WTC11 (cell line): ENCODE measurements around the gene TMEM178B. TPM values are rescaled to one million over a fixed set of nuclear protein-coding genes. Genes with fewer than 3 reads are reported as not detected.

Experiments used
- ATAC-seq: fragments of 200-7000 bp; cut with Tn5 transposase; 2 replicates; pipeline ENCODE4 v1.10.0; 2021; ENCODE audit warnings: mild to moderate bottlenecking, moderate library complexity
- CTCF ChIA-PET: fragments of 300-600 bp; sonication (Branson Sonifier 250); formaldehyde crosslinking; loops from one replicate; lab custom pipeline; 2021; ENCODE audit warnings: antibody characterized with exemption; lab: Charles Lee
- POLR2A ChIA-PET: fragments of 350-600 bp; sonication (Branson Sonifier 250); formaldehyde crosslinking; loops from one replicate; lab custom pipeline; 2021; ENCODE audit warnings: antibody characterized with exemption; lab: Charles Lee
- DNase-seq: peaks from one replicate; pipeline ENCODE4 v3.0.0; 2021; ENCODE audit warnings: low spot score
- H3K27ac Mint-ChIP-seq: 2 replicates; pipeline ENCODE4 v1.8.0; 2021; ENCODE audit warnings: mixed read lengths
- H3K27me3 Mint-ChIP-seq: 2 replicates; pipeline ENCODE4 v1.8.0; 2021; ENCODE audit warnings: low read depth, mild to moderate bottlenecking, moderate library complexity, mixed read lengths
- H3K36me3 Mint-ChIP-seq: 2 replicates; pipeline ENCODE4 v1.8.0; 2021; ENCODE audit warnings: mixed read lengths
- H3K4me1 Mint-ChIP-seq: 2 replicates; pipeline ENCODE4 v1.8.0; 2022; ENCODE audit warnings: mixed read lengths
- H3K4me3 Mint-ChIP-seq: 2 replicates; pipeline ENCODE4 v1.8.0; 2021; ENCODE audit warnings: mild to moderate bottlenecking, moderate library complexity, mixed read lengths
- H3K9me3 Mint-ChIP-seq: 2 replicates; pipeline ENCODE4 v1.8.0; 2021; ENCODE audit warnings: mixed read lengths
- ATF1 ChIP-seq: sonication (generic); formaldehyde crosslinking; IDR thresholded peaks from 2 replicates; pipeline ENCODE4 v1.8.1; 2023; ENCODE audit warnings: mild to moderate bottlenecking, moderate library complexity, missing genetic modification reagents
- ESRRA ChIP-seq: sonication (generic); formaldehyde crosslinking; IDR thresholded peaks from 2 replicates; pipeline ENCODE4 v1.8.1; 2022; ENCODE audit warnings: mild to moderate bottlenecking, missing genetic modification reagents, borderline replicate concordance
- ETV6 ChIP-seq: sonication (generic); formaldehyde crosslinking; IDR thresholded peaks from 2 replicates; pipeline ENCODE4 v1.8.1; 2022; ENCODE audit warnings: mild to moderate bottlenecking, missing genetic modification reagents
- GTF2I ChIP-seq: fragments of 250-450 bp; sonication (Bioruptor Pico); conservative IDR thresholded peaks from 2 replicates; pipeline ENCODE4 v1.4.0; 2021; ENCODE audit warnings: mild to moderate bottlenecking
- IRF2 ChIP-seq: sonication (generic); formaldehyde crosslinking; IDR thresholded peaks from 2 replicates; pipeline ENCODE4 v1.8.0; 2022; ENCODE audit warnings: low read depth, missing genetic modification reagents, borderline replicate concordance
- JUN ChIP-seq: sonication (generic); formaldehyde crosslinking; IDR thresholded peaks from 2 replicates; pipeline ENCODE4 v1.8.0; 2023; ENCODE audit warnings: mild to moderate bottlenecking, missing genetic modification reagents
- NR1H2 ChIP-seq: sonication (generic); formaldehyde crosslinking; IDR thresholded peaks from 2 replicates; pipeline ENCODE4 v1.9.0; 2021; ENCODE audit warnings: mild to moderate bottlenecking, moderate library complexity, missing genetic modification reagents
- SMAD3 ChIP-seq: sonication (generic); formaldehyde crosslinking; IDR thresholded peaks from 2 replicates; pipeline ENCODE4 v1.8.0; 2022; ENCODE audit warnings: missing genetic modification reagents, mild to moderate bottlenecking, borderline replicate concordance
- SOX15 ChIP-seq: fragments of 250-450 bp; sonication (Bioruptor Pico); IDR thresholded peaks from 2 replicates; pipeline ENCODE4 v1.9.0; 2021; ENCODE audit warnings: mild to moderate bottlenecking
- total RNA-seq: library from RNA; stranded (reverse); gene quantifications from 3 replicates; pipeline ENCODE4 v1.2.3, GENCODE V29; 2021
- TF ChIP-seq, protein P1 (sequence below): fragments of 250-450 bp; sonication (Bioruptor Pico); IDR thresholded peaks from 2 replicates; pipeline ENCODE4 v1.9.0; 2021; ENCODE audit warnings: mild to moderate bottlenecking, borderline replicate concordance
- TF ChIP-seq, protein P2 (sequence below): sonication (generic); formaldehyde crosslinking; IDR thresholded peaks from 2 replicates; pipeline ENCODE4 v1.8.0; 2023; ENCODE audit warnings: mild to moderate bottlenecking, missing genetic modification reagents
- TF ChIP-seq, protein P3 (sequence below): fragments of 250-450 bp; sonication (Bioruptor Pico); IDR thresholded peaks from 2 replicates; pipeline ENCODE4 v1.8.0; 2021; ENCODE audit warnings: mild to moderate bottlenecking
- TF ChIP-seq, protein P4 (sequence below): sonication (generic); formaldehyde crosslinking; IDR thresholded peaks from 2 replicates; pipeline ENCODE4 v1.8.1; 2023; ENCODE audit warnings: mild to moderate bottlenecking, missing genetic modification reagents, moderate library complexity
- TF ChIP-seq, protein P5 (sequence below): sonication (generic); formaldehyde crosslinking; IDR thresholded peaks from 2 replicates; pipeline ENCODE4 v1.8.1; 2023; ENCODE audit warnings: mild to moderate bottlenecking, moderate library complexity, missing genetic modification reagents
- TF ChIP-seq, protein P6 (sequence below): sonication (generic); formaldehyde crosslinking; IDR thresholded peaks from 2 replicates; pipeline ENCODE4 v1.8.0; 2023; ENCODE audit warnings: missing genetic modification reagents, mild to moderate bottlenecking, borderline replicate concordance

The TMEM178B gene
- total RNA-seq, 1 experiment from 2014 or later: 20.4 TPM

DNA sequence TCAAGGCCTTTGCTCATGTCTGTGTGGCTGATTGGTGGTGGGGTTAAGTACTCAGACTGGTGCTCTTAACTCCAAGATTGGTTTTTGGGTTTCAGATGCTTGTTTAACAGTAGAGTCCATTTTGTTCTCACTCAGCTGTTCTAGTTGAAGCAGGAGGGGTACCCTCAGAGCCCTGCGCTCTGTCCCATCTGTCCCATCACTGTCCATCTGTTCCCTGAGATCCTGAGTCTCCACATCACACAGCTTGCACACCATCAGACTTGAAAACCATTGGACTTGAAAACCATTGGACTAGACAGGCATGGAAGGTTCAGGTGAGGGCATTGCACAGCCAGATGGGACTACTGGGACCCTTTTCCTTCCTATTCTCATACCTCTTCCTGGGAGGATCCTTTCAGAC is 39.3 kb downstream of the TMEM178B start (continued):
- TF ChIP-seq, protein P1, sequence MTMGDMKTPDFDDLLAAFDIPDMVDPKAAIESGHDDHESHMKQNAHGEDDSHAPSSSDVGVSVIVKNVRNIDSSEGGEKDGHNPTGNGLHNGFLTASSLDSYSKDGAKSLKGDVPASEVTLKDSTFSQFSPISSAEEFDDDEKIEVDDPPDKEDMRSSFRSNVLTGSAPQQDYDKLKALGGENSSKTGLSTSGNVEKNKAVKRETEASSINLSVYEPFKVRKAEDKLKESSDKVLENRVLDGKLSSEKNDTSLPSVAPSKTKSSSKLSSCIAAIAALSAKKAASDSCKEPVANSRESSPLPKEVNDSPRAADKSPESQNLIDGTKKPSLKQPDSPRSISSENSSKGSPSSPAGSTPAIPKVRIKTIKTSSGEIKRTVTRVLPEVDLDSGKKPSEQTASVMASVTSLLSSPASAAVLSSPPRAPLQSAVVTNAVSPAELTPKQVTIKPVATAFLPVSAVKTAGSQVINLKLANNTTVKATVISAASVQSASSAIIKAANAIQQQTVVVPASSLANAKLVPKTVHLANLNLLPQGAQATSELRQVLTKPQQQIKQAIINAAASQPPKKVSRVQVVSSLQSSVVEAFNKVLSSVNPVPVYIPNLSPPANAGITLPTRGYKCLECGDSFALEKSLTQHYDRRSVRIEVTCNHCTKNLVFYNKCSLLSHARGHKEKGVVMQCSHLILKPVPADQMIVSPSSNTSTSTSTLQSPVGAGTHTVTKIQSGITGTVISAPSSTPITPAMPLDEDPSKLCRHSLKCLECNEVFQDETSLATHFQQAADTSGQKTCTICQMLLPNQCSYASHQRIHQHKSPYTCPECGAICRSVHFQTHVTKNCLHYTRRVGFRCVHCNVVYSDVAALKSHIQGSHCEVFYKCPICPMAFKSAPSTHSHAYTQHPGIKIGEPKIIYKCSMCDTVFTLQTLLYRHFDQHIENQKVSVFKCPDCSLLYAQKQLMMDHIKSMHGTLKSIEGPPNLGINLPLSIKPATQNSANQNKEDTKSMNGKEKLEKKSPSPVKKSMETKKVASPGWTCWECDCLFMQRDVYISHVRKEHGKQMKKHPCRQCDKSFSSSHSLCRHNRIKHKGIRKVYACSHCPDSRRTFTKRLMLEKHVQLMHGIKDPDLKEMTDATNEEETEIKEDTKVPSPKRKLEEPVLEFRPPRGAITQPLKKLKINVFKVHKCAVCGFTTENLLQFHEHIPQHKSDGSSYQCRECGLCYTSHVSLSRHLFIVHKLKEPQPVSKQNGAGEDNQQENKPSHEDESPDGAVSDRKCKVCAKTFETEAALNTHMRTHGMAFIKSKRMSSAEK: no peak

DNA sequence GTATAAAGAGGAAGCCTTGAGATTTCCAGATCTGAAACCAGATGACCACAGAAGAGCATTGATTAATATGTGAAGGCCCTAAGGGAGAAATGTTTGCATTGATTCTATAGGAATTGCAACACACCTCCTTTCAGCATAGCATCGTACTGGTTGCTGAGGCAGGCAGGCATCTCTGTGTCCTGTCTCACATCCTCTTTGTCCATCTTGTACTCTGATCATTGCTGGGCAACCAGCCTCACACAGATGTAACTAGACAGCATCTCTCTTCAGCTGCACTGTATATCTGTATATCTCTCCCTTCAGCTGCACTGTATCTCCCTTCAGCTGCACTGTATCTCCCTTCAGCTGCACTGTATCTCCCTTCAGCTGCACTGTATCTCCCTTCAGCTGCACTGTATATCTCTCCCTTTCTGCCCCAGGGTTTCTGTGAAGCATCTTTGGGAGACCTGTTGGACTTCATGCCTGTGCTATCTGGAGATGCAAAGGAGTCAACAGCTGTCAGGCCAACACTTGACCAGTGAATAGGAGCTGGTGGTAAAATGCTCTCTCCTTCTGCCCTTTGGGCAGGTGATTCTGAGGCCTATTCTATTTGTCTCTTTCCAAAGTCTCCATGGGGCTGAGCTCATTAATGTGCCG is 40.3 kb downstream of the TMEM178B start:
- DNase-seq: no peak
- Mint-ChIP-seq H3K27me3 (no peaks in the 10 kb centered on the region; the same call in 1 of the 2 replicates), H3K27ac (no peak overlapping the region), H3K4me1 (peaks cover 20% of the 10 kb centered on the region), H3K36me3 (peaks cover 7% of the 10 kb centered on the region), H3K9me3 (peaks cover 9% of the 10 kb centered on the region), H3K4me3 (no peak overlapping the region)
- ChIA-PET POLR2A (interaction anchor here (1.8 kb wide), 1 partner anchor 38 kb away, joined by 4 read pairs; no protein-coding TSS in a partner anchor), CTCF (no interaction called here)
- ATAC-seq: no peak
- TF ChIP-seq, protein P2, sequence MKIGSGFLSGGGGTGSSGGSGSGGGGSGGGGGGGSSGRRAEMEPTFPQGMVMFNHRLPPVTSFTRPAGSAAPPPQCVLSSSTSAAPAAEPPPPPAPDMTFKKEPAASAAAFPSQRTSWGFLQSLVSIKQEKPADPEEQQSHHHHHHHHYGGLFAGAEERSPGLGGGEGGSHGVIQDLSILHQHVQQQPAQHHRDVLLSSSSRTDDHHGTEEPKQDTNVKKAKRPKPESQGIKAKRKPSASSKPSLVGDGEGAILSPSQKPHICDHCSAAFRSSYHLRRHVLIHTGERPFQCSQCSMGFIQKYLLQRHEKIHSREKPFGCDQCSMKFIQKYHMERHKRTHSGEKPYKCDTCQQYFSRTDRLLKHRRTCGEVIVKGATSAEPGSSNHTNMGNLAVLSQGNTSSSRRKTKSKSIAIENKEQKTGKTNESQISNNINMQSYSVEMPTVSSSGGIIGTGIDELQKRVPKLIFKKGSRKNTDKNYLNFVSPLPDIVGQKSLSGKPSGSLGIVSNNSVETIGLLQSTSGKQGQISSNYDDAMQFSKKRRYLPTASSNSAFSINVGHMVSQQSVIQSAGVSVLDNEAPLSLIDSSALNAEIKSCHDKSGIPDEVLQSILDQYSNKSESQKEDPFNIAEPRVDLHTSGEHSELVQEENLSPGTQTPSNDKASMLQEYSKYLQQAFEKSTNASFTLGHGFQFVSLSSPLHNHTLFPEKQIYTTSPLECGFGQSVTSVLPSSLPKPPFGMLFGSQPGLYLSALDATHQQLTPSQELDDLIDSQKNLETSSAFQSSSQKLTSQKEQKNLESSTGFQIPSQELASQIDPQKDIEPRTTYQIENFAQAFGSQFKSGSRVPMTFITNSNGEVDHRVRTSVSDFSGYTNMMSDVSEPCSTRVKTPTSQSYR (CRISPR knock-in tag): no peak
- TF ChIP-seq, protein P1: no peak
- TF ChIP-seq, protein P3, sequence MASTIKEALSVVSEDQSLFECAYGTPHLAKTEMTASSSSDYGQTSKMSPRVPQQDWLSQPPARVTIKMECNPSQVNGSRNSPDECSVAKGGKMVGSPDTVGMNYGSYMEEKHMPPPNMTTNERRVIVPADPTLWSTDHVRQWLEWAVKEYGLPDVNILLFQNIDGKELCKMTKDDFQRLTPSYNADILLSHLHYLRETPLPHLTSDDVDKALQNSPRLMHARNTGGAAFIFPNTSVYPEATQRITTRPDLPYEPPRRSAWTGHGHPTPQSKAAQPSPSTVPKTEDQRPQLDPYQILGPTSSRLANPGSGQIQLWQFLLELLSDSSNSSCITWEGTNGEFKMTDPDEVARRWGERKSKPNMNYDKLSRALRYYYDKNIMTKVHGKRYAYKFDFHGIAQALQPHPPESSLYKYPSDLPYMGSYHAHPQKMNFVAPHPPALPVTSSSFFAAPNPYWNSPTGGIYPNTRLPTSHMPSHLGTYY (CRISPR knock-in tag): no peak
- TF ChIP-seq ATF1 (CRISPR knock-in tag) (no peak), NR1H2 (CRISPR knock-in tag) (no peak), GTF2I (CRISPR knock-in tag) (no peak), ESRRA (CRISPR knock-in tag) (no peak), ETV6 (CRISPR knock-in tag) (no peak), IRF2 (no peak), JUN (CRISPR knock-in tag) (no peak), SOX15 (CRISPR knock-in tag) (no peak), SMAD3 (CRISPR knock-in tag) (no peak)
- TF ChIP-seq, protein P4, sequence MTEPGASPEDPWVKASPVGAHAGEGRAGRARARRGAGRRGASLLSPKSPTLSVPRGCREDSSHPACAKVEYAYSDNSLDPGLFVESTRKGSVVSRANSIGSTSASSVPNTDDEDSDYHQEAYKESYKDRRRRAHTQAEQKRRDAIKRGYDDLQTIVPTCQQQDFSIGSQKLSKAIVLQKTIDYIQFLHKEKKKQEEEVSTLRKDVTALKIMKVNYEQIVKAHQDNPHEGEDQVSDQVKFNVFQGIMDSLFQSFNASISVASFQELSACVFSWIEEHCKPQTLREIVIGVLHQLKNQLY: no peak
- TF ChIP-seq, protein P5, sequence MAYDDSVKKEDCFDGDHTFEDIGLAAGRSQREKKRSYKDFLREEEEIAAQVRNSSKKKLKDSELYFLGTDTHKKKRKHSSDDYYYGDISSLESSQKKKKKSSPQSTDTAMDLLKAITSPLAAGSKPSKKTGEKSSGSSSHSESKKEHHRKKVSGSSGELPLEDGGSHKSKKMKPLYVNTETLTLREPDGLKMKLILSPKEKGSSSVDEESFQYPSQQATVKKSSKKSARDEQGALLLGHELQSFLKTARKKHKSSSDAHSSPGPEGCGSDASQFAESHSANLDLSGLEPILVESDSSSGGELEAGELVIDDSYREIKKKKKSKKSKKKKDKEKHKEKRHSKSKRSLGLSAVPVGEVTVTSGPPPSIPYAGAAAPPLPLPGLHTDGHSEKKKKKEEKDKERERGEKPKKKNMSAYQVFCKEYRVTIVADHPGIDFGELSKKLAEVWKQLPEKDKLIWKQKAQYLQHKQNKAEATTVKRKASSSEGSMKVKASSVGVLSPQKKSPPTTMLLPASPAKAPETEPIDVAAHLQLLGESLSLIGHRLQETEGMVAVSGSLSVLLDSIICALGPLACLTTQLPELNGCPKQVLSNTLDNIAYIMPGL: no peak
- TF ChIP-seq, protein P6, sequence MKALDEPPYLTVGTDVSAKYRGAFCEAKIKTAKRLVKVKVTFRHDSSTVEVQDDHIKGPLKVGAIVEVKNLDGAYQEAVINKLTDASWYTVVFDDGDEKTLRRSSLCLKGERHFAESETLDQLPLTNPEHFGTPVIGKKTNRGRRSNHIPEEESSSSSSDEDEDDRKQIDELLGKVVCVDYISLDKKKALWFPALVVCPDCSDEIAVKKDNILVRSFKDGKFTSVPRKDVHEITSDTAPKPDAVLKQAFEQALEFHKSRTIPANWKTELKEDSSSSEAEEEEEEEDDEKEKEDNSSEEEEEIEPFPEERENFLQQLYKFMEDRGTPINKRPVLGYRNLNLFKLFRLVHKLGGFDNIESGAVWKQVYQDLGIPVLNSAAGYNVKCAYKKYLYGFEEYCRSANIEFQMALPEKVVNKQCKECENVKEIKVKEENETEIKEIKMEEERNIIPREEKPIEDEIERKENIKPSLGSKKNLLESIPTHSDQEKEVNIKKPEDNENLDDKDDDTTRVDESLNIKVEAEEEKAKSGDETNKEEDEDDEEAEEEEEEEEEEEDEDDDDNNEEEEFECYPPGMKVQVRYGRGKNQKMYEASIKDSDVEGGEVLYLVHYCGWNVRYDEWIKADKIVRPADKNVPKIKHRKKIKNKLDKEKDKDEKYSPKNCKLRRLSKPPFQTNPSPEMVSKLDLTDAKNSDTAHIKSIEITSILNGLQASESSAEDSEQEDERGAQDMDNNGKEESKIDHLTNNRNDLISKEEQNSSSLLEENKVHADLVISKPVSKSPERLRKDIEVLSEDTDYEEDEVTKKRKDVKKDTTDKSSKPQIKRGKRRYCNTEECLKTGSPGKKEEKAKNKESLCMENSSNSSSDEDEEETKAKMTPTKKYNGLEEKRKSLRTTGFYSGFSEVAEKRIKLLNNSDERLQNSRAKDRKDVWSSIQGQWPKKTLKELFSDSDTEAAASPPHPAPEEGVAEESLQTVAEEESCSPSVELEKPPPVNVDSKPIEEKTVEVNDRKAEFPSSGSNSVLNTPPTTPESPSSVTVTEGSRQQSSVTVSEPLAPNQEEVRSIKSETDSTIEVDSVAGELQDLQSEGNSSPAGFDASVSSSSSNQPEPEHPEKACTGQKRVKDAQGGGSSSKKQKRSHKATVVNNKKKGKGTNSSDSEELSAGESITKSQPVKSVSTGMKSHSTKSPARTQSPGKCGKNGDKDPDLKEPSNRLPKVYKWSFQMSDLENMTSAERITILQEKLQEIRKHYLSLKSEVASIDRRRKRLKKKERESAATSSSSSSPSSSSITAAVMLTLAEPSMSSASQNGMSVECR (CRISPR knock-in tag): no peak
